Measurements from ENCODE around the gene CSF1R. TPM values are rescaled to one million over a fixed set of nuclear protein-coding genes. Genes with fewer than 3 reads are reported as not detected.

Gene CSF1R
- total and polyA plus RNA-seq, 10 donors = 23.1 to 429 (median 291) TPM

- H3K27ac ChIP-seq = peak overlapping the region in 3 of 8 donors; percentile 14 to 45 (median 15)
Observed at GRCh38 chr5:150053713-150054392, 32.5 kb downstream of the CSF1R start.

GRCh38 chr5:150052956-150053712 is 33.2 kb downstream of the CSF1R start:
- H3K4me1 ChIP-seq = peaks cover 0 to 19% (median 0%) of the 10 kb centered on the region in 6 donors
- H3K27me3 ChIP-seq (replicated peaks in 1 of 7) = no peaks in the 10 kb centered on the region
- intact Hi-C loops (cut with DNase I; ENCODE audit: low total_unique reads) = no loop called here
- WGBS, 5 donors = 69 to 81% (median 71%) methylated on average over 9 of the region's 9 CpGs
- no peaks in the 10 kb centered on the region for H3K9me3 ChIP-seq
- TF ChIP-seq CTCF (IDR thresholded peaks at IDR 0.05 in 8 of 11, conservative IDR thresholded peaks at IDR 0.05 in 3 of 11) = no peak
- peaks cover 4 to 94% (median 74%) of the 10 kb centered on the region in 6 donors for H3K36me3 ChIP-seq
- peak overlapping the region in 3 of 8 donors; percentile 14 to 45 (median 15) for H3K27ac ChIP-seq
- no peak for DNase-seq
- no peak overlapping the region for H3K4me3 ChIP-seq

More at GRCh38 chr5:150053713-150054392, 32.5 kb downstream of the CSF1R start:
- no peaks in the 10 kb centered on the region for H3K9me3 ChIP-seq
- peaks cover 0 to 24% (median 0%) of the 10 kb centered on the region in 6 donors for H3K4me1 ChIP-seq
- H3K36me3 ChIP-seq = peaks cover 0 to 87% (median 66%) of the 10 kb centered on the region in 6 donors
- H3K27me3 ChIP-seq (replicated peaks in 1 of 7) = no peaks in the 10 kb centered on the region
- H3K4me3 ChIP-seq = no peak overlapping the region
- WGBS, 5 donors = 92 to 98% (median 94%) methylated on average over 13 to 14 of the region's 14 CpGs
- no peak for DNase-seq
- intact Hi-C loops (cut with DNase I; ENCODE audit: low total_unique reads) = no loop called here
- TF ChIP-seq POLR2AphosphoS5 (IDR thresholded peaks at IDR 0.05) (peak in 2 of 3 donors; percentile 44 to 67), CTCF (IDR thresholded peaks at IDR 0.05 in 8 of 11, conservative IDR thresholded peaks at IDR 0.05 in 3 of 11) (no peak), POLR2A (IDR thresholded peaks at IDR 0.05) (no peak)

GRCh38 chr5:150052226-150052955 is 34.0 kb downstream of the CSF1R start:
- no peak overlapping the region for H3K4me3 ChIP-seq
- WGBS, 5 donors = 62 to 95% (median 85%) methylated on average over 4 to 6 of the region's 6 CpGs
- H3K27ac ChIP-seq = peak overlapping the region in 2 of 8 donors; percentile 14 to 45
- no peaks in the 10 kb centered on the region for H3K27me3 ChIP-seq (replicated peaks in 1 of 7)
- H3K9me3 ChIP-seq = no peaks in the 10 kb centered on the region
- no peak for DNase-seq
- peaks cover 6 to 99% (median 81%) of the 10 kb centered on the region in 6 donors for H3K36me3 ChIP-seq
- TF ChIP-seq CTCF (IDR thresholded peaks at IDR 0.05 in 8 of 11, conservative IDR thresholded peaks at IDR 0.05 in 3 of 11) (no peak), POLR2AphosphoS5 (IDR thresholded peaks at IDR 0.05) (peak in 1 of 3 donors; percentile 50)
- intact Hi-C loops (cut with DNase I; ENCODE audit: low total_unique reads) = no loop called here
- H3K4me1 ChIP-seq = peaks cover 0 to 19% (median 0%) of the 10 kb centered on the region in 6 donors

All from spleen (tissue), 11 donors.